ENCODE measurements around the gene PDIK1L. TPM values are rescaled to one million over a fixed set of nuclear protein-coding genes. Genes with fewer than 3 reads are reported as not detected.

PDIK1L gene
- total and polyA plus RNA-seq, 9 of the 15 experiments (the other 6 are each of a cell fraction or from before 2014, with no cell fraction given): 12.8 to 30.2 (median 21.5) TPM

- TF ChIP-seq UBTF (IDR thresholded peaks at IDR 0.05; ENCODE audit: borderline replicate concordance in 1 of 2, low read depth in 2 of 2, low read length in 2 of 2) (no peak), ZNF143 (CRISPR knock-in tag; IDR thresholded peaks at IDR 0.05) (no peak), ZFP1 (CRISPR knock-in tag; IDR thresholded peaks at IDR 0.05) (0 out of 2 replicates have a peak, but pooled peaks have one; percentile 0), MCM2 (IDR thresholded peaks at IDR 0.05; ENCODE audit: low read depth) (no peak), TEAD2 (tag; IDR thresholded peaks at IDR 0.05) (no peak), BCOR (IDR thresholded peaks at IDR 0.05) (no peak), SRF (CRISPR knock-in tag; IDR thresholded peaks at IDR 0.05) (0 out of 4 replicates have a peak, but pooled peaks of 1 of the 2 experiments have one; percentile 12), SIRT6 (IDR thresholded peaks at IDR 0.05; ENCODE audit: low read depth, low read length) (no peak), ZNF197 (CRISPR knock-in tag; IDR thresholded peaks at IDR 0.05; ENCODE audit: low read depth) (no peak; the same call in 1 of the 2 replicates), TFAM (CRISPR knock-in tag; conservative IDR thresholded peaks at IDR 0.05) (no peak), RREB1 (CRISPR knock-in tag; IDR thresholded peaks at IDR 0.05) (no peak), MBD2 (IDR thresholded peaks at IDR 0.05; ENCODE audit: borderline replicate concordance, low read depth) (no peak), GTF2E2 (tag; IDR thresholded peaks at IDR 0.05) (no peak; the same call in 1 of the 2 replicates), ZNF12 (CRISPR knock-in tag; IDR thresholded peaks at IDR 0.05) (no peak), TAF9B (IDR thresholded peaks at IDR 0.05; ENCODE audit: partially characterized antibody) (no peak), ESRRA (IDR thresholded peaks at IDR 0.05; ENCODE audit: borderline replicate concordance, low read depth) (no peak), TBP (optimal IDR thresholded peaks at IDR 0.05; ENCODE audit: low read depth, low read length) (no peak), ZNF561 (CRISPR knock-in tag; conservative IDR thresholded peaks at IDR 0.05) (0 out of 2 replicates have a peak, but pooled peaks have one; percentile 44), PYGO2 (tag; IDR thresholded peaks at IDR 0.05) (no peak), ZC3H11A (IDR thresholded peaks at IDR 0.05; ENCODE audit: low read depth, low read length) (no peak), NFE2L1 (tag; IDR thresholded peaks at IDR 0.05; ENCODE audit: borderline replicate concordance, low read depth) (no peak), MTA3 (IDR thresholded peaks at IDR 0.05; ENCODE audit: borderline replicate concordance) (no peak)
These were observed 14.3 kb downstream of the PDIK1L start (continued) for GRCh38 chr1:26125946-26126320.
